Measurements from ENCODE around the gene STKLD1. TPM values are rescaled to one million over a fixed set of nuclear protein-coding genes. Genes with fewer than 3 reads are reported as not detected.

Gene STKLD1
- polyA plus RNA-seq, 1 experiment = 1.2 TPM

DNA sequence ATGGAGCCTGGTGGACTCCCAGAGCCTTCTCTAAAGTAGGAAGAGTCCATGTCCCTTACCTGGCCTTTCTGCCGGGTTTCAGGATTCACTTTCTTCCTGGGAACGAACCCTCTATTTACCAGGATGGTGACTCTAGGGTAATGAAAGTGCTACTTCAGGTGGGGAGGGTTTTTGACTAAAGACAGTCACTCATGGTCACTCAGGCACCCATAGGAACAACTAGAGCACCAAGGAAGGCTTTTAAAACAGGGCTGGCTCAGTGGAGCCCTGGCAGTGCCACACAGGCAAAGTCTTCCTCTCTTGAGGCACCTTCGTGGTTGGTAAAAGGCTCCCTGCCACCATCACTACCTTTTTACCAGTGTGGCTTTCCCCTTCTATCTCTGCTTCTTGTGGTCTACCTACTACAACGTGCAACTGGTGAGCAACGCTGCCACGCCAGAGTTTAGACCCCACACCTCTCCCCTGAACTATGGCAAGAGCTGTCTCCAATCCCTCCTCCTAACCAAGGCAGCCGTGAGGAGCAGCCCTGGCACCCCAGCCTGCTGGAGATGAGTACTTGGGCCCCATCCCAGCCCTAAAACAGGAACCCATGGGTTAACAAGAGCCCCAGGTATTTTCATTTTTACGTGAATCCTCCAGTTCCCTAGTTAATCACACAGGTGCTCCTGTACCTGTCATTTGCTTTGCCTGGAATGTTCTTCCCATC is 23.4 kb upstream of the STKLD1 start:
- DNase-seq (ENCODE audit: low read depth) = no peak
- CTCF ChIA-PET = interaction anchor here (1.0 to 1.3 kb wide), 2 partner anchors 20 to 172 kb away, joined by 3 to 7 read pairs; no protein-coding TSS in a partner anchor
- TF ChIP-seq, protein P1, sequence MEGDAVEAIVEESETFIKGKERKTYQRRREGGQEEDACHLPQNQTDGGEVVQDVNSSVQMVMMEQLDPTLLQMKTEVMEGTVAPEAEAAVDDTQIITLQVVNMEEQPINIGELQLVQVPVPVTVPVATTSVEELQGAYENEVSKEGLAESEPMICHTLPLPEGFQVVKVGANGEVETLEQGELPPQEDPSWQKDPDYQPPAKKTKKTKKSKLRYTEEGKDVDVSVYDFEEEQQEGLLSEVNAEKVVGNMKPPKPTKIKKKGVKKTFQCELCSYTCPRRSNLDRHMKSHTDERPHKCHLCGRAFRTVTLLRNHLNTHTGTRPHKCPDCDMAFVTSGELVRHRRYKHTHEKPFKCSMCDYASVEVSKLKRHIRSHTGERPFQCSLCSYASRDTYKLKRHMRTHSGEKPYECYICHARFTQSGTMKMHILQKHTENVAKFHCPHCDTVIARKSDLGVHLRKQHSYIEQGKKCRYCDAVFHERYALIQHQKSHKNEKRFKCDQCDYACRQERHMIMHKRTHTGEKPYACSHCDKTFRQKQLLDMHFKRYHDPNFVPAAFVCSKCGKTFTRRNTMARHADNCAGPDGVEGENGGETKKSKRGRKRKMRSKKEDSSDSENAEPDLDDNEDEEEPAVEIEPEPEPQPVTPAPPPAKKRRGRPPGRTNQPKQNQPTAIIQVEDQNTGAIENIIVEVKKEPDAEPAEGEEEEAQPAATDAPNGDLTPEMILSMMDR (IDR thresholded peaks at IDR 0.05; ENCODE audit: insufficient read depth, low read depth, low read length) = no peak
- H3K4me3 ChIP-seq (ENCODE audit: low read depth, low read length) = no peak overlapping the region
- no peaks in the 10 kb centered on the region for H3K27me3 ChIP-seq (ENCODE audit: control insufficient read depth, insufficient read depth, low read length)
- POLR2A ChIA-PET = no interaction called here
- peaks cover 26% of the 10 kb centered on the region for H3K36me3 ChIP-seq (ENCODE audit: control insufficient read depth, insufficient read depth, low read length)

DNA sequence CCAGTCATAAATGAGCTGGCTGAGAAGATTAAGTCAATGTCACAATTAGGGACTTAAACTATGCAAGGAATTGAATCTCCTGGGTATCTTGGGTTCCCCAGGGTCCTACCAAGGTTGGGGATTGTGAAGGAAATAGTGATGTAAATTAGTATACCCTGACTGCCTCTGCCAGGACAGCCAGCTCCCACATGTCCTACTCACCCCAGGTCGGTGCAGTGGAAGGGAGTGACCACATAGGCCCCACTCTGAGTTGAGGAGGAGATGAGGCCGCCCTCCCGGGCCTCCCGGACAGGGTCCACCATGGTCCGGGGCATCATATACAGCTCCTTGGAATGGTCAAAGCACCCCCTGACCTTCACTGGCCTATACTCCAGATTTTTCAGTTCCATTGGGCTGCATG is 22.6 kb upstream of the STKLD1 start:
- Histone ChIP-seq H3K36me3 (ENCODE audit: control insufficient read depth, insufficient read depth, low read length) (peaks cover 26% of the 10 kb centered on the region), H3K4me3 (ENCODE audit: low read depth, low read length) (no peak overlapping the region), H3K27me3 (ENCODE audit: control insufficient read depth, insufficient read depth, low read length) (no peaks in the 10 kb centered on the region)
- DNase-seq (ENCODE audit: low read depth) = no peak
- POLR2A ChIA-PET = no interaction called here
- CTCF ChIA-PET = interaction anchor here (1.0 kb wide), 1 partner anchor 12 kb away, joined by 3 read pairs; no protein-coding TSS in a partner anchor
- TF ChIP-seq, protein P1 (IDR thresholded peaks at IDR 0.05; ENCODE audit: insufficient read depth, low read depth, low read length) = no peak

DNA sequence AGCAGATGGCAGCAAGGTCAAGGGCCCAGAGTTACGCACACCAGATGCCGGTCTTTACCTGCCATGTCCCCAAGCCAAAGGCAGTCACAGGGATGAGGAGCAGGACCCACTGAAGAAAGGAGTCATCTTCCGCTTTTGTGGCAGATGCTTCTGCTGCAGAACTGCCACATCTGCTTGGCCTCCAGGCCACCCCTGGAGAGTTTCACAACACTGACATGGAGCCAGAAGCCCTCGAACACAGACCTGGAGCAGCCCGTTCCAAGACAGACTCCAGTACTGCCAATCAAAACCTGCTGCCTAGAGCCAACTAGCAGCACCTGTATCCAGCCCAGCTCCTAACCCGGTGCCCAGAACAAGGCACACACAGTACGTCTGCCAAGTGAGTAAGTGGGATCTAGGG is 21.4 kb upstream of the STKLD1 start:
- TF ChIP-seq, protein P1 (IDR thresholded peaks at IDR 0.05; ENCODE audit: insufficient read depth, low read depth, low read length) = no peak
- Histone ChIP-seq H3K4me3 (ENCODE audit: low read depth, low read length) (no peak overlapping the region), H3K27me3 (ENCODE audit: control insufficient read depth, insufficient read depth, low read length) (no peaks in the 10 kb centered on the region), H3K36me3 (ENCODE audit: control insufficient read depth, insufficient read depth, low read length) (peaks cover 23% of the 10 kb centered on the region)
- ChIA-PET CTCF (interaction anchor here (0.7 to 1.2 kb wide), 3 partner anchors 11 to 132 kb away, joined by 3 to 4 read pairs (median 4); no protein-coding TSS in a partner anchor), POLR2A (no interaction called here)
- no peak for DNase-seq (ENCODE audit: low read depth)

DNA sequence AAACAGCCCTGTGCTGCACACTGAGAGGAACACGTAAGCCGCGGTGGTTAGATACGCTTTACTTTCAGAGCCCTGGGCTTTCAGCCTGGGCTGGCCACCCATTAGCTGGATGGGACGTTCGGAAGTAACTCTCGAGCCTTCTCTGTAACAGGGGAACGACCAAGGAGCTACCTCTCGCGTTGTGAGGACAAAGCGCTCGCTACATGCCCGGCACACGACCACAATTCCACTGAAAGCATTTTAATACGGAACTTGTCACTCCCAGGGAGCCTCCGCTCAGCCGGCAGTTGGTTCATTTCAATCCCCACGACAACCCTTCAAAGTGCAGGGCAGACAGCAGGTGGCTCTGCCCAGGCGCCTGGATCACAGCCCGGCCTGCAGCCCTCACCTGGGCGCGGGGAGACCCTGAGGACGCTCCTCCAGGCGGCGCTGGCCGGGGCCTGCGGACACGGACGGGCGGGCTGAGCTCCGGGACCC is 20.2 kb upstream of the STKLD1 start:
- POLR2A ChIA-PET = no interaction called here
- DNase-seq (ENCODE audit: low read depth) = no peak
- TF ChIP-seq, protein P1 (IDR thresholded peaks at IDR 0.05; ENCODE audit: insufficient read depth, low read depth, low read length) = peak; percentile 16; the same call in 1 of the 2 replicates
- CTCF ChIA-PET = interaction anchor here (1.2 kb wide), 1 partner anchor 131 kb away, joined by 4 read pairs; no protein-coding TSS in a partner anchor
- peak overlapping the region; percentile 86 for H3K4me3 ChIP-seq (ENCODE audit: low read depth, low read length)
- H3K27me3 ChIP-seq (ENCODE audit: control insufficient read depth, insufficient read depth, low read length) = no peaks in the 10 kb centered on the region
- peaks cover 14% of the 10 kb centered on the region for H3K36me3 ChIP-seq (ENCODE audit: control insufficient read depth, insufficient read depth, low read length)

DNA sequence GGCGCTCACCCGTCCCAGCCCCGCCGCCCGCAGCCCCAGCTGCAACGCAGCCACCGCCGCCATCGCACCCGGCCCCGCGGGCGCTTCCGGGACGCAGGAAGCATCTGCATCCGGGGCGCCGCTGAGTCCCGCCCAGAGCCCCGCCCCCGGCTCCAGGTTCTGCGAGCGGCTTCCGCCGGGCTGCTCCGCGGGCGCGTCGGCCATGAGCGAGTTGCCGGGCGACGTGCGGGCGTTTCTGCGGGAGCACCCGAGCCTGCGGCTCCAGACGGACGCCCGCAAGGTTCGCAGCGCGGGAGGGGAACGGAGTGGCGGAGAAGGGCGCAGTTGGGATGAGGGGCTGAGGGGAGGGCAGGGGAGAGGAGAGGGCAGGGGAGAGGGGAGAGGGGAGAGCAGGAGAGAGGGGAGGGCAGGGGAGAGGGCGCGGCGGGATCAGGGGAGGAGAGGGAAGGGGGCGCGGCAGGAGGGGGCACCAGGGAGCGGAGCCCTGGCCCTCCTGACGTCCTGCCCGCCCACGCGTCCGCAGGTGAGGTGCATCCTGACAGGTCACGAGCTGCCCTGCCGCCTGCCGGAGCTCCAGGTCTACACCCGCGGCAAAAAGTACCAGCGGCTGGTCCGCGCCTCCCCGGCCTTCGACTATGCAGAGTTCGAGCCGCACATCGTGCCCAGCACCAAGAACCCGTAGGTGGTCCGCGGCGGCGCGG is 19.6 kb upstream of the STKLD1 start, which contains the start of the genes SURF1 and SURF2:
SURF1 (minus strand) TSS at position 97 of the 701 bp plus-strand sequence; CDS start at position 63, 34 bp downstream.
SURF2 (plus strand) TSS at position 160 of the 701 bp plus-strand sequence; CDS start at position 203, 43 bp downstream.
- POLR2A ChIA-PET = no interaction called here
- Histone ChIP-seq H3K27me3 (ENCODE audit: control insufficient read depth, insufficient read depth, low read length) (no peaks in the 10 kb centered on the region), H3K36me3 (ENCODE audit: control insufficient read depth, insufficient read depth, low read length) (peaks cover 15% of the 10 kb centered on the region), H3K4me3 (ENCODE audit: low read depth, low read length) (peak within 1 kb of the TSS; percentile 86)
- CTCF ChIA-PET = no interaction called here
- TF ChIP-seq, protein P1 (IDR thresholded peaks at IDR 0.05; ENCODE audit: insufficient read depth, low read depth, low read length) = 0 out of 2 replicates have a peak, but pooled peaks have one; percentile 7
- DNase-seq (ENCODE audit: low read depth) = no peak

Measured in BJ (cell line).